DND-41 (cell line): ENCODE measurements around the gene SPTLC2.

Experiments used
- ATAC-seq: fragments of 200-7000 bp; cut with Tn5 transposase; 3 replicates; pipeline ENCODE4 v1.9.1; 2021; ENCODE audit warnings: low read depth; ENCODE audit not compliant: insufficient read depth
- DNase-seq: peaks from one replicate; pipeline ENCODE4 v3.0.0-alpha.2; 2020
- H2AFZ ChIP-seq: 2 replicates; pipeline ENCODE4 v1.6.0; 2012; ENCODE audit warnings: low read depth, low read length
- H3K27ac ChIP-seq: 2 replicates; pipeline ENCODE4 v1.5.1; 2012; ENCODE audit warnings: low read length, inconsistent platforms
- H3K27me3 ChIP-seq: fragments of 200-600 bp; sonication (generic); 2 replicates; pipeline ENCODE4 v1.6.0; 2012; ENCODE audit warnings: low read length, mild to moderate bottlenecking, inconsistent platforms; ENCODE audit not compliant: insufficient read depth, poor library complexity
- H3K36me3 ChIP-seq: 2 replicates; pipeline ENCODE4 v1.5.1; 2012; ENCODE audit warnings: low read length, inconsistent platforms; ENCODE audit not compliant: insufficient read depth
- H3K4me1 ChIP-seq: 2 replicates; pipeline ENCODE4 v1.5.1; 2012; ENCODE audit warnings: mild to moderate bottlenecking, low read length; ENCODE audit not compliant: insufficient read depth
- H3K4me2 ChIP-seq: 2 replicates; pipeline ENCODE4 v1.6.0; 2012; ENCODE audit warnings: mild to moderate bottlenecking, moderate library complexity, low read length, inconsistent platforms; ENCODE audit not compliant: insufficient read depth
- H3K4me3 ChIP-seq, 2 experiments: fragments of 200-600 bp in 1 of 2; shearing (Covaris generic) in 1 of 2; 2 replicates each; pipeline ENCODE4 v1.5.1; 2012 to 2016; ENCODE audit warnings: inconsistent platforms in 2 of 2, low read length in 2 of 2, mild to moderate bottlenecking in 2 of 2, low read depth in 1 of 2, moderate library complexity in 1 of 2
- H3K79me2 ChIP-seq: 2 replicates; pipeline ENCODE4 v1.6.0; 2012; ENCODE audit warnings: low read length, inconsistent platforms; ENCODE audit not compliant: insufficient read depth
- H3K9ac ChIP-seq: 2 replicates; pipeline ENCODE4 v1.6.0; 2012; ENCODE audit warnings: low read depth, mild to moderate bottlenecking, inconsistent platforms, low read length, moderate library complexity
- H3K9me3 ChIP-seq: 2 replicates; pipeline ENCODE4 v1.5.1; 2012; ENCODE audit warnings: low read length, moderate library complexity, mild to moderate bottlenecking, inconsistent platforms; ENCODE audit not compliant: insufficient read depth, severe bottlenecking
- H4K20me1 ChIP-seq: 2 replicates; pipeline ENCODE4 v1.6.0; 2012; ENCODE audit warnings: low read length; ENCODE audit not compliant: insufficient read depth
- CTCF ChIP-seq: IDR thresholded peaks from 2 replicates; pipeline ENCODE4 v1.5.1; 2012; ENCODE audit warnings: borderline replicate concordance, low read length, moderate library complexity, mild to moderate bottlenecking; ENCODE audit not compliant: poor library complexity, severe bottlenecking; ENCODE audit errors: extremely low read depth
- EZH2 ChIP-seq: IDR thresholded peaks from 3 replicates; pipeline ENCODE4 v1.6.1; 2012; ENCODE audit warnings: borderline replicate concordance, low read depth, mild to moderate bottlenecking, moderate library complexity, low read length, inconsistent platforms; ENCODE audit not compliant: severe bottlenecking

The SPTLC2 gene

DNA sequence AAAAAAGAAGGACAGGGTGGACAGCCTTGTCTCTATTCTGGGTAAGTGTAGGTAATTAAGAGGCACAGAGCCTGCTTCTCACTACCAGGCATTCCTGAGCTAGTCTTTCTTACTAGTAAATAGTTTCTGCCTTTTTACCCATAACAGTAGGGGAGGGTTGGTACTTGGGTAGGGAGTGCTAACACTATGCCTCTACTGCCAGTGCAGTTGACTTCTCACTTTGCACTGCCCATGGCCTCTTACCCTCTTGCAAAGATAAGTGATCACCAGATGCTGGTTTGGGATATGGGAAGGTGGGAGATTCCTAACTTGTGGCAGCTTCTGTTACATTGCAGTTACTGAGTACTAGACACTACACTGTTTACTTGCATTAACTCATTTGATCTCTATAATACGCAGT, 146.9 kb downstream of the SPTLC2 start:
- Histone ChIP-seq H4K20me1 (peaks cover 5% of the 10 kb centered on the region; the same call in 1 of the 2 replicates), H3K4me1 (no peaks in the 10 kb centered on the region), H3K36me3 (peaks cover 45% of the 10 kb centered on the region), H3K4me2 (no peak overlapping the region), H3K9ac (no peak overlapping the region), H3K9me3 (no peaks in the 10 kb centered on the region), H3K4me3 (no peak overlapping the region), H3K79me2 (no peaks in the 10 kb centered on the region), H3K27ac (no peak overlapping the region), H2AFZ (no peak overlapping the region), H3K27me3 (no peaks in the 10 kb centered on the region)
- DNase-seq (no peak), ATAC-seq (peak; percentile 27; the same call in 1 of the 3 replicates)
- TF ChIP-seq CTCF (no peak), EZH2 (no peak)

GRCh38 chr14:77469067-77469505, 147.4 kb downstream of the SPTLC2 start:
- Histone ChIP-seq H3K27me3 (no peaks in the 10 kb centered on the region), H4K20me1 (peaks cover 8% of the 10 kb centered on the region; the same call in 1 of the 2 replicates), H3K79me2 (no peaks in the 10 kb centered on the region), H3K27ac (no peak overlapping the region), H3K4me1 (no peaks in the 10 kb centered on the region), H2AFZ (no peak overlapping the region), H3K9ac (no peak overlapping the region), H3K4me2 (no peak overlapping the region), H3K36me3 (peaks cover 50% of the 10 kb centered on the region), H3K4me3 (no peak overlapping the region), H3K9me3 (no peaks in the 10 kb centered on the region)
- no peak for DNase-seq
- no peak for ATAC-seq
- TF ChIP-seq CTCF (no peak), EZH2 (no peak)

GRCh38 chr14:77467801-77468200, 148.6 kb downstream of the SPTLC2 start:
- H3K9me3 ChIP-seq, result no peaks in the 10 kb centered on the region
- no peak for DNase-seq
- no peak for TF ChIP-seq EZH2

DNA sequence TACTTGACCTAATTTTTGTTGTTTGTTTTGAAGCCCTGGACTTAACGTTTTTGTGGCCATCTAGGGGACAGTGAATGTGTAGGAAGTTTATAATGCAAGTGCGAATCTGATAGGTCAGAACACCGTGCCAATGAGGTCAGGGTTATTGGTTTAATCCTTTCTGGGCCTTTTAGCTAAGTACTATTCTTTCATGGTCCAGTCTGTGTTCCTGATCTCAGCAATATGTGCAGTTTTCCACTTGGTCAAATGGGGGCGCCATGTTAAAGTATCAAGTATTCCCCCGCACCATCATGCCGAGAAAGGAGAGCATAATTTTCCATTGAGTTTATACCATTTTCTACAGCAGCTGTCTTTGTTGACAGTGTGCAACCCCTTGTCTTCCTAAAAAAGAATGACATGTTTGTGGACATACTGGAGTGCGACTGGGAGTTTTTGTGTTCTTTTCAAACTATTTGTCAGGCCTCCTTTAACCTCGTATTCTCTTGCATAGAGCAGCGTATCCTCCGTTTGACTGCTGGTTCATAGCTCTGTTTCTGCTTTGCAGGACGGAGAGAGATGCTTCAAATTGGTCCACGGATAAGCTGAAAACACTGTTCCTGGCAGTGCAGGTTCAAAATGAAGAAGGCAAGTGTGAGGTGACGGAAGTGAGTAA, 157.2 kb downstream of the SPTLC2 start:
- Histone ChIP-seq H2AFZ (no peak overlapping the region), H3K4me2 (peak overlapping the region; percentile 87), H3K4me1 (peaks cover 38% of the 10 kb centered on the region), H3K79me2 (peaks cover 64% of the 10 kb centered on the region), H4K20me1 (peaks cover 43% of the 10 kb centered on the region), H3K4me3 (peak overlapping the region; percentile 78 to 82), H3K36me3 (peaks cover 55% of the 10 kb centered on the region), H3K9ac (peak overlapping the region; percentile 94), H3K27ac (peak overlapping the region; percentile 99), H3K27me3 (no peaks in the 10 kb centered on the region), H3K9me3 (no peaks in the 10 kb centered on the region)
- DNase-seq (peak; percentile 62), ATAC-seq (no peak)
- TF ChIP-seq CTCF (peak; percentile 67), EZH2 (no peak)

More at GRCh38 chr14:77467801-77468200, 148.6 kb downstream of the SPTLC2 start:
- Histone ChIP-seq H3K4me3 (no peak overlapping the region), H4K20me1 (peaks cover 13% of the 10 kb centered on the region; the same call in 1 of the 2 replicates), H2AFZ (no peak overlapping the region), H3K9ac (no peak overlapping the region), H3K27ac (no peak overlapping the region), H3K79me2 (no peaks in the 10 kb centered on the region), H3K27me3 (no peaks in the 10 kb centered on the region), H3K4me1 (no peaks in the 10 kb centered on the region), H3K36me3 (peaks cover 62% of the 10 kb centered on the region), H3K4me2 (no peak overlapping the region)
- ATAC-seq, result no peak
